GM19099 (cell line): ENCODE data around the gene MAN2A2.

Experiments used
- POLR2A ChIP-seq: IDR thresholded peaks from 3 replicates; pipeline ENCODE4 v1.6.1; 2011; ENCODE audit warnings: low read depth; ENCODE audit not compliant: insufficient read length; ENCODE audit errors: extremely low read depth

Gene MAN2A2

GRCh38 chr15:90902840-90903732 lies at the start of gene MAN2A2:
Gene MAN2A2 (plus strand): TSS chr15:90903302. CDS start chr15:90904208, 906 bp downstream.
- TF ChIP-seq POLR2A = peak; percentile 65

- TF ChIP-seq POLR2A = no peak
Observed at GRCh38 chr15:90855139-90855538, 48.0 kb upstream of the MAN2A2 start.

- no peak for TF ChIP-seq POLR2A
Observed at GRCh38 chr15:90857337-90857736, 45.8 kb upstream of the MAN2A2 start.

GRCh38 chr15:90857883-90858443 lies 45.1 kb upstream of the MAN2A2 start:
- TF ChIP-seq POLR2A = no peak

GRCh38 chr15:90859234-90860131 lies 43.6 kb upstream of the MAN2A2 start:
- TF ChIP-seq POLR2A = no peak

GRCh38 chr15:90860450-90860849 lies 42.7 kb upstream of the MAN2A2 start:
- TF ChIP-seq POLR2A = no peak

GRCh38 chr15:90860942-90861675 lies 42.0 kb upstream of the MAN2A2 start:
- no peak for TF ChIP-seq POLR2A

GRCh38 chr15:90862487-90862886 lies 40.6 kb upstream of the MAN2A2 start:
- TF ChIP-seq POLR2A = no peak

- no peak for TF ChIP-seq POLR2A
Observed at GRCh38 chr15:90862964-90863778, 39.9 kb upstream of the MAN2A2 start.

- no peak for TF ChIP-seq POLR2A
Observed at GRCh38 chr15:90863987-90864386, 39.1 kb upstream of the MAN2A2 start.

- no peak for TF ChIP-seq POLR2A
Observed at GRCh38 chr15:90864507-90864906, 38.6 kb upstream of the MAN2A2 start.

GRCh38 chr15:90865702-90866101 lies 37.4 kb upstream of the MAN2A2 start:
- no peak for TF ChIP-seq POLR2A

GRCh38 chr15:90866161-90866715 lies 36.9 kb upstream of the MAN2A2 start:
- TF ChIP-seq POLR2A = no peak
